ENCODE data around the gene KCND2.
"Not testable (repeated sequence)": the region's sequence is repeated elsewhere in the genome, so short reads cannot be mapped to it uniquely, and the experiment has no call there.

Gene KCND2

GRCh38 chr7:120502825-120503224 is 229.8 kb downstream of the KCND2 start:
- DNase-seq: no peak

- no peak for DNase-seq
Measured at GRCh38 chr7:120504386-120504785, 231.4 kb downstream of the KCND2 start.

GRCh38 chr7:120505770-120506169 is 232.8 kb downstream of the KCND2 start:
- no peak for DNase-seq

GRCh38 chr7:120512701-120513100 is 239.7 kb downstream of the KCND2 start:
- DNase-seq: no peak

GRCh38 chr7:120519224-120519623 is 246.2 kb downstream of the KCND2 start:
- no peak for DNase-seq

- DNase-seq: no peak
Measured at GRCh38 chr7:120521761-120522737, 249.1 kb downstream of the KCND2 start.

- no peak for DNase-seq
Measured at GRCh38 chr7:120523985-120524384, 251.0 kb downstream of the KCND2 start.

GRCh38 chr7:120526902-120527509 is 254.0 kb downstream of the KCND2 start:
- DNase-seq: no peak

- no peak for DNase-seq
Measured at GRCh38 chr7:120529736-120530135, 256.8 kb downstream of the KCND2 start.

- no peak for DNase-seq
Measured at GRCh38 chr7:120538335-120538734, 265.4 kb downstream of the KCND2 start.

GRCh38 chr7:120539321-120539720 is 266.3 kb downstream of the KCND2 start:
- DNase-seq: no peak

- no peak for DNase-seq
Measured at GRCh38 chr7:120547605-120548004, 274.6 kb downstream of the KCND2 start.

- no peak for DNase-seq
Measured at GRCh38 chr7:120550494-120551048, 277.6 kb downstream of the KCND2 start.

- no peak for DNase-seq
Measured at GRCh38 chr7:120553491-120553890, 280.5 kb downstream of the KCND2 start.

GRCh38 chr7:120554960-120555571 is 282.1 kb downstream of the KCND2 start:
- DNase-seq: peak; percentile 66 to 68

GRCh38 chr7:120564145-120564544 is 291.2 kb downstream of the KCND2 start:
- no peak for DNase-seq

- DNase-seq: no peak
Measured at GRCh38 chr7:120567204-120567603, 294.2 kb downstream of the KCND2 start.

- DNase-seq: not testable (repeated sequence)
Measured at GRCh38 chr7:120578657-120579056, 305.7 kb downstream of the KCND2 start.

- no peak for DNase-seq
Measured at GRCh38 chr7:120582916-120583315, 309.9 kb downstream of the KCND2 start.

GRCh38 chr7:120583899-120584586 is 311.1 kb downstream of the KCND2 start:
- no peak for DNase-seq

GRCh38 chr7:120586571-120586970 is 313.6 kb downstream of the KCND2 start:
- DNase-seq: no peak

- DNase-seq: no peak
Measured at GRCh38 chr7:120587243-120587642, 314.3 kb downstream of the KCND2 start.

- DNase-seq: no peak
Measured at GRCh38 chr7:120588416-120588815, 315.4 kb downstream of the KCND2 start.
